ENCODE results near the gene GARIN1A. TPM values are rescaled to one million over a fixed set of nuclear protein-coding genes. Genes with fewer than 3 reads are reported as not detected.

GARIN1A gene
- total RNA-seq, 3 donors from 2014 or later: 0.10 to 0.27 (median 0.16) TPM

GRCh38 chr7:128718967-128719642 is 47.0 kb downstream of the GARIN1A start:
- H3K27me3 Mint-ChIP-seq (ENCODE audit: low read depth): peaks cover 10% of the 10 kb centered on the region
- H3K4me3 Mint-ChIP-seq: no peak overlapping the region
- ATAC-seq: no peak
- H3K9me3 Mint-ChIP-seq: no peaks in the 10 kb centered on the region
- H3K4me1 Mint-ChIP-seq (ENCODE audit: low read depth): no peaks in the 10 kb centered on the region
- H3K36me3 Mint-ChIP-seq (ENCODE audit: insufficient read depth): no peaks in the 10 kb centered on the region
- DNase-seq: no peak

DNA sequence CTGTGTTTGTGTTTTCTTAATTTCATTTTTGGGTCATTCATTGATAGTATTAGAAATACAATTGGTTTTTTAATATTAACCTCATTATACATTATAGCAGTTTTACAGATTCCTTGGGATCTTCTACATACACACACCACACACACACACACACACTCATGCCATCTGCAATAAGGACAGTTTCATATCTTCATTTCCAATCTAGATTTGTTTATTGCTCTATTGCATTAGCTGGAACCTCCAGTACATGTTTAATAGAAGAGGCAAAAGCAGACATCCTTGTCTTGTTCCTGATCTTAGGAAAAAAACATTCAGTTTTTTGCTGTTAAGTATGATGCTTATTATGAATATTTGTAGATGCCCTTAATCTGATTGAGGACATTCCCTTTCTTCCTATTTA is 49.3 kb downstream of the GARIN1A start:
- Mint-ChIP-seq H3K4me3 (no peak overlapping the region), H3K27me3 (ENCODE audit: low read depth) (peaks cover 7% of the 10 kb centered on the region), H3K4me1 (ENCODE audit: low read depth) (no peaks in the 10 kb centered on the region), H3K36me3 (ENCODE audit: insufficient read depth) (no peaks in the 10 kb centered on the region), H3K9me3 (no peaks in the 10 kb centered on the region)
- no peak for DNase-seq
- ATAC-seq: no peak

Other genes starting within 250 kb of the GARIN1A start
- gene HILPDA, start 216.4 kb upstream of the GARIN1A start, total RNA-seq: 10 to 100 TPM; 18.4 to 26.6 (median 23.7) TPM
- gene METTL2B, start 195.5 kb upstream of the GARIN1A start, total RNA-seq: 10 to 100 TPM; 68.5 to 74.2 (median 73.7) TPM
- 10 to 100 TPM; 46.0 to 47.7 (median 46.4) TPM for gene CALU, start 67.1 kb downstream of the GARIN1A start, total RNA-seq
- not detected for gene OPN1SW, start 103.5 kb downstream of the GARIN1A start, total RNA-seq
- 1 to 10 TPM; 2.1 to 3.3 (median 3.3) TPM for gene CCDC136, start 119.7 kb downstream of the GARIN1A start, total RNA-seq
- gene FLNC, start 158.1 kb downstream of the GARIN1A start, total RNA-seq: under 1 TPM; 0.16 to 0.33 (median 0.25) TPM
- gene ATP6V1F, start 190.6 kb downstream of the GARIN1A start, total RNA-seq: 100 to 1,000 TPM; 120 to 137 (median 127) TPM
- under 1 TPM; 0.10 to 0.40 (median 0.27) TPM for gene KCP, start 238.4 kb downstream of the GARIN1A start, total RNA-seq

Data from activated T-cell treated with anti-CD3 and anti-CD28 coated beads, Interleukin-2, amount 50 U/mL, for 4 hours (primary cell).